GM18526 (cell line): ENCODE measurements around the gene TGFBRAP1.

Source experiments
- POLR2A ChIP-seq: IDR thresholded peaks from 3 replicates; pipeline ENCODE4 v1.6.1; 2011; ENCODE audit not compliant: insufficient read length; ENCODE audit errors: extremely low read depth

TGFBRAP1 gene

GRCh38 chr2:105368759-105369408, 39.3 kb upstream of the TGFBRAP1 start:
- TF ChIP-seq POLR2A, result no peak

GRCh38 chr2:105365206-105365605, 35.7 kb upstream of the TGFBRAP1 start:
- TF ChIP-seq POLR2A, result no peak

- no peak for TF ChIP-seq POLR2A
Measured at GRCh38 chr2:105364436-105365139, 35.1 kb upstream of the TGFBRAP1 start.

- TF ChIP-seq POLR2A, result no peak
Measured at GRCh38 chr2:105362862-105363591, 33.5 kb upstream of the TGFBRAP1 start.

- no peak for TF ChIP-seq POLR2A
Measured at GRCh38 chr2:105361102-105361889, 31.8 kb upstream of the TGFBRAP1 start.

GRCh38 chr2:105358593-105358992, 29.1 kb upstream of the TGFBRAP1 start:
- no peak for TF ChIP-seq POLR2A

- TF ChIP-seq POLR2A, result no peak
Measured at GRCh38 chr2:105357122-105357521, 27.6 kb upstream of the TGFBRAP1 start.

GRCh38 chr2:105344704-105345345, 15.3 kb upstream of the TGFBRAP1 start:
- no peak for TF ChIP-seq POLR2A

GRCh38 chr2:105339414-105339813, 9.9 kb upstream of the TGFBRAP1 start:
- no peak for TF ChIP-seq POLR2A

- TF ChIP-seq POLR2A, result no peak
Measured at GRCh38 chr2:105338020-105338385, 8.5 kb upstream of the TGFBRAP1 start.

GRCh38 chr2:105337122-105338019, 7.8 kb upstream of the TGFBRAP1 start, which contains the start of gene C2orf49:
TSS of gene C2orf49 (plus strand) at chr2:105337540. CDS start at chr2:105337588, 48 bp downstream.
- TF ChIP-seq POLR2A, result peak; percentile 71

- TF ChIP-seq POLR2A, result no peak
Measured at GRCh38 chr2:105336786-105337121, 7.2 kb upstream of the TGFBRAP1 start.

- TF ChIP-seq POLR2A, result no peak
Measured at GRCh38 chr2:105335469-105335868, 5.9 kb upstream of the TGFBRAP1 start.

- TF ChIP-seq POLR2A, result no peak
Measured at GRCh38 chr2:105334211-105334610, 4.7 kb upstream of the TGFBRAP1 start.
